ENCODE measurements around the gene PFKFB3.

- TF ChIP-seq EZH2phosphoT487 (IDR thresholded peaks at IDR 0.05; ENCODE audit: low read length) (no peak), EZH2 (optimal IDR thresholded peaks at IDR 0.05; ENCODE audit: low read depth, low read length) (no peak)
Observed at GRCh38 chr10:6200734-6201515, 1.8 kb upstream of the PFKFB3 start.
